ENCODE results near the gene FOXN3.

Gene FOXN3

GRCh38 chr14:89327771-89328212 lies 89.2 kb downstream of the FOXN3 start:
- no peak for ATAC-seq

- no peak for ATAC-seq
These were observed 91.1 kb downstream of the FOXN3 start for GRCh38 chr14:89325959-89326358.

- peak; percentile 33 to 53 for ATAC-seq
These were observed 91.6 kb downstream of the FOXN3 start for GRCh38 chr14:89325299-89325883.

GRCh38 chr14:89324501-89325298 lies 92.3 kb downstream of the FOXN3 start:
- no peak for ATAC-seq

GRCh38 chr14:89320381-89321000 lies 96.5 kb downstream of the FOXN3 start:
- no peak for ATAC-seq

GRCh38 chr14:89319687-89320086 lies 97.3 kb downstream of the FOXN3 start:
- ATAC-seq, result no peak

GRCh38 chr14:89317051-89317691 lies 99.9 kb downstream of the FOXN3 start:
- peak; percentile 33 to 35 for ATAC-seq

GRCh38 chr14:89315493-89316470 lies 101.3 kb downstream of the FOXN3 start:
- no peak for ATAC-seq

- no peak for ATAC-seq
These were observed 102.8 kb downstream of the FOXN3 start for GRCh38 chr14:89314274-89314673.

GRCh38 chr14:89312932-89313331 lies 104.1 kb downstream of the FOXN3 start:
- ATAC-seq, result no peak

GRCh38 chr14:89310211-89310610 lies 106.8 kb downstream of the FOXN3 start:
- no peak for ATAC-seq

- no peak for ATAC-seq
These were observed 107.3 kb downstream of the FOXN3 start for GRCh38 chr14:89309670-89310177.

GRCh38 chr14:89308232-89308959 lies 108.6 kb downstream of the FOXN3 start:
- no peak for ATAC-seq

- no peak for ATAC-seq
These were observed 109.6 kb downstream of the FOXN3 start for GRCh38 chr14:89307409-89307808.

GRCh38 chr14:89304972-89305703 lies 111.9 kb downstream of the FOXN3 start:
- ATAC-seq, result peak; percentile 67 to 78

- no peak for ATAC-seq
These were observed 112.5 kb downstream of the FOXN3 start for GRCh38 chr14:89304561-89304960.

GRCh38 chr14:89303456-89304435 lies 113.3 kb downstream of the FOXN3 start:
- peak; percentile 54 to 55 for ATAC-seq

- no peak for ATAC-seq
These were observed 114.6 kb downstream of the FOXN3 start for GRCh38 chr14:89302396-89302950.

GRCh38 chr14:89299587-89299986 lies 117.4 kb downstream of the FOXN3 start:
- no peak for ATAC-seq
